ENCODE measurements around the gene RBM3. TPM values are rescaled to one million over a fixed set of nuclear protein-coding genes. Genes with fewer than 3 reads are reported as not detected.
A peak's percentile ranks its signal among the peaks of the same experiment; 100 is the strongest.

Gene RBM3
- total RNA-seq, 2 experiments from 2014 or later: 255 to 258 TPM

DNA sequence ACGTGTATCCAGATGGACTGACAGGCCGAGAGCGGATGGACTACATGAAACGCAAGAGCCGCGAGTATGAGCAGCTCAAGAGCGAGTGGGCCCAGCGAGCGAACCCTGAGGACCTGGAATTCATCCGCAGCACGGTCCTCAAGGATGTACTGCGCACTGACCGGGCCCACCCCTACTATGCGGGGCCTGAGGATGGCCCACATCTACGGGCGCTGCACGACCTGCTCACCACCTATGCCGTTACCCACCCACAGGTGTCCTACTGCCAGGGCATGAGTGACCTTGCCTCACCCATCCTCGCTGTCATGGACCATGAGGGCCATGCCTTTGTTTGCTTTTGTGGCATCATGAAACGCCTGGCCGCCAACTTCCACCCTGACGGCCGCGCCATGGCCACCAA lies 14.6 kb upstream of the RBM3 start:
- Mint-ChIP-seq H3K4me1 (no peaks in the 10 kb centered on the region), H3K36me3 (peaks cover 5% of the 10 kb centered on the region), H3K4me3 (no peak overlapping the region), H3K9me3 (no peaks in the 10 kb centered on the region), H3K27ac (no peak overlapping the region), H3K27me3 (no peaks in the 10 kb centered on the region)
- DNase-seq: no peak

GRCh38 chrX:48560056-48560455 lies 14.2 kb upstream of the RBM3 start:
- Mint-ChIP-seq H3K4me3 (no peak overlapping the region), H3K36me3 (peaks cover 3% of the 10 kb centered on the region), H3K9me3 (no peaks in the 10 kb centered on the region), H3K27ac (no peak overlapping the region), H3K4me1 (no peaks in the 10 kb centered on the region), H3K27me3 (no peaks in the 10 kb centered on the region)
- DNase-seq: no peak

GRCh38 chrX:48560681-48561080 lies 13.6 kb upstream of the RBM3 start:
- H3K9me3 Mint-ChIP-seq: no peaks in the 10 kb centered on the region
- no peak overlapping the region for H3K27ac Mint-ChIP-seq
- H3K27me3 Mint-ChIP-seq: no peaks in the 10 kb centered on the region
- DNase-seq: no peak
- H3K36me3 Mint-ChIP-seq: peaks cover 3% of the 10 kb centered on the region
- H3K4me1 Mint-ChIP-seq: no peaks in the 10 kb centered on the region
- H3K4me3 Mint-ChIP-seq: no peak overlapping the region

DNA sequence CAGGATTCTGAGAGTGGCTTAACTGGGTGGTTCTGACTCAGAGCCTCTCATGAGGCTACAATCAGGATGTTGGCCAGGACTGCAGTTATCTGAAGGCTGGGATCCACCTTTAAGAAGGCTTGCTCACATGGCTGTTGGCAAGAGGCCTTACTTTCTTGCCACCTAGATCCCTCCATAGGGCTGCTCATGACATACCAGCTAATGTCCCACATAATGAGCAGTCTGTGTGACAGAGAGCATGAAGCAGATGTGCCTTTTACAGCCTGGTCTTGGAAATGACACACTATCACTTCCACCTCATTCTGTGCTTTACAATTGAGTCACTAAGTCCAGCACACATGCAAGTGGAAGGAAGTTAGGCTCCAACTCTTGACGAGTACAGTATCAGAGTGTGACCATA lies 4.3 kb upstream of the RBM3 start:
- no peak for DNase-seq
- peaks cover 2% of the 10 kb centered on the region for H3K4me1 Mint-ChIP-seq
- H3K9me3 Mint-ChIP-seq: no peaks in the 10 kb centered on the region
- no peaks in the 10 kb centered on the region for H3K27me3 Mint-ChIP-seq
- no peak overlapping the region for H3K4me3 Mint-ChIP-seq
- peak overlapping the region; percentile 38 for H3K27ac Mint-ChIP-seq
- peaks cover 5% of the 10 kb centered on the region for H3K36me3 Mint-ChIP-seq

DNA sequence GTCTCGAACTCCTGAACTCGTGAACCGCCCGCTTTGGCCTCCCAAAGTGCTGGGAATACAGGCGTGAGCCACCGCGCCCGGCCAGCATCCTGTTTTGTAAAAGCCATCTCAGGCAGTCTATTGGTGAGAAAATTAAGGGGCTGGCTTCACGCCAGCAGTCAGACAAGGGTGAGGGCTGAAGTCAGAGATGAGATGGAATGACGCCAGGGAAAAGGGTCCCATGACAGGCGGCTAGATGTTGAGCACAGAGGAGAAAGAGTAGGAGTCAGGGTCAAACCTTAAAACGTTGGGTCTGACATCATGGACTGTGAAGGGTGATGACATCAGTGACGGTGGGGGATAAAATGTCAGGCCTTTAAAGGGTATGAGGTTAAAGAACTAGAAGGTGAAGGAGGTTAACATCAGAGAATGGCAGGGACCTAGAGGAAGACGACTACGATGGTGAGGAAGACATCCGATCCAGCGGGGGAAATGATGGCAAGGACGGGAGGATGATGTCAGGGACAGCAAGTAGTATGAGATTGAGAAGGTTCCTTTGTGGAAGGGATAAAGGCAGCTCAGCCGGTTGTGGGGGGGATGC lies 504 bp upstream of the RBM3 start:
- Mint-ChIP-seq H3K27me3 (no peaks in the 10 kb centered on the region), H3K4me3 (peak overlapping the region; percentile 96), H3K27ac (peak overlapping the region; percentile 100), H3K36me3 (peaks cover 40% of the 10 kb centered on the region), H3K9me3 (no peaks in the 10 kb centered on the region), H3K4me1 (peaks cover 18% of the 10 kb centered on the region)
- no peak for DNase-seq

DNA sequence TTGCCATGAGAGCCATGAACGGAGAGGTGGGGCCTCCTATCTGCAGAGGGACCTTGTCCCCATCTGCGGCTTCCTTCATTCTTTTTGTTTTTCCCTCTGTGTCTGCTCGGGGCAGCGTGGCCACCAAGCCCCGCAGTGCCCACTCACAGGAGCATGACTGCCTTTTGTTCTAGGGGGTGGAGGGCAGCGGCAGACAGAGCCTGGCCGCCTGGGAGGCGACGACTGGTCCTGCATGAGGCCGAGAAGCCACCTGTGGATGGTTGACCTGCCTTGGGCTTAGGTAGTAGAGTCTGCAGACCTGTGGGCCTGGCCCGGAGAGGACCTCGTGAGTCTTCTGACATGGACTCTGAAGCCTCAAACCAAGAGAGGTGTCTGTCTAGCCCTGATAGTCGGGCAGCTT lies 1.4 kb downstream of the RBM3 start:
- no peaks in the 10 kb centered on the region for H3K27me3 Mint-ChIP-seq
- H3K4me1 Mint-ChIP-seq: peaks cover 20% of the 10 kb centered on the region
- no peak for DNase-seq
- H3K36me3 Mint-ChIP-seq: peaks cover 46% of the 10 kb centered on the region
- peak overlapping the region; percentile 96 for H3K4me3 Mint-ChIP-seq
- H3K27ac Mint-ChIP-seq: peak overlapping the region; percentile 100
- no peaks in the 10 kb centered on the region for H3K9me3 Mint-ChIP-seq

- peaks cover 20% of the 10 kb centered on the region for H3K4me1 Mint-ChIP-seq
- H3K9me3 Mint-ChIP-seq: no peaks in the 10 kb centered on the region
- DNase-seq: no peak
- peak overlapping the region; percentile 100 for H3K27ac Mint-ChIP-seq
- peaks cover 46% of the 10 kb centered on the region for H3K36me3 Mint-ChIP-seq
- H3K4me3 Mint-ChIP-seq: peak overlapping the region; percentile 96
- no peaks in the 10 kb centered on the region for H3K27me3 Mint-ChIP-seq
These were observed 1.8 kb downstream of the RBM3 start for GRCh38 chrX:48576108-48576507.

DNA sequence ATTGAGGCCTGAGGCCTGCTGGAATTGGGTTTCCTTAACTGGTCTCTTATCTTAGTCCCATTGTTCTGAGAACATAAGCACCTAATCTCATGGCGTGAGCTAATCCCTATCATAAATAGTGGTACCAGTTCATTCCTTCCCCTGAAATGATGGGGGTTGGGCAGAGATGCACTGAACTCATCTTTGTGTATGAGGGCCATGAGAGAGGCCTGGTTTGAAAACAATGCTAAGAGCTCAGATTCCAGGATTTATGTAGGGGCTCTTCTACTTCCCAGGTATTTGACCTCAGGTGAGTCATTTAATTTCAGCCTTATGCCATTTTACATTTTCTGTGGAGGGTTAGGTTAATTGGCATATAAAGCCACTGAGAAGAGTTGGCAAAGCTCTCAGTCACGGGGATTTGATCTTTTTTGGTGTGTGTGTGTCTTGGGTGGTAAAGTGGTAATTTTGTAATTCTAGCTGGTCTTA lies 4.4 kb downstream of the RBM3 start:
- Mint-ChIP-seq H3K27ac (peak overlapping the region; percentile 54), H3K4me1 (peaks cover 20% of the 10 kb centered on the region), H3K36me3 (peaks cover 46% of the 10 kb centered on the region), H3K9me3 (no peaks in the 10 kb centered on the region), H3K27me3 (no peaks in the 10 kb centered on the region), H3K4me3 (no peak overlapping the region)
- no peak for DNase-seq

DNA sequence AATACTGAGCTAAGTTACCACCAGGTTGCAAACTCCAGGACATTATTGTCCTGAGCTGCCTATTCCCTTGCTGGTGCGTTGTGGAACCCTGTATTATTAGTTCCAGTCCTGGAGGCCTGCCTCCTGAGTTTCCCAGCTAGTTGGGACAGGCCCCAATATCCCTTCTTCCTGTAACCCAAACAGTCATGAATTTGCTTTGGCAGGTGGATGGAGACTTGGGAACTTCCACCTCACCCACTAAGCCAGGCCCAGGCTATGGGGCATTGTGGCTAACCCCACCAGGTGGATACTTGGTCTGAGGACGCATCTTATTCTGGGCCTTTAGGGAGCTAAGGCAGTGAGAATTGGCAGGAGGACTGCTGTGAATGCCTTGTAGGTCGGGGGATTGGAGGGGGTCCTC lies 5.0 kb downstream of the RBM3 start:
- no peaks in the 10 kb centered on the region for H3K27me3 Mint-ChIP-seq
- peaks cover 20% of the 10 kb centered on the region for H3K4me1 Mint-ChIP-seq
- no peak overlapping the region for H3K4me3 Mint-ChIP-seq
- no peak for DNase-seq
- H3K27ac Mint-ChIP-seq: peak overlapping the region; percentile 42
- peaks cover 46% of the 10 kb centered on the region for H3K36me3 Mint-ChIP-seq
- H3K9me3 Mint-ChIP-seq: no peaks in the 10 kb centered on the region

- no peak for DNase-seq
- peaks cover 35% of the 10 kb centered on the region for H3K36me3 Mint-ChIP-seq
- H3K9me3 Mint-ChIP-seq: no peaks in the 10 kb centered on the region
- H3K27ac Mint-ChIP-seq: no peak overlapping the region
- H3K4me3 Mint-ChIP-seq: no peak overlapping the region
- peaks cover 18% of the 10 kb centered on the region for H3K4me1 Mint-ChIP-seq
- no peaks in the 10 kb centered on the region for H3K27me3 Mint-ChIP-seq
These were observed 6.4 kb downstream of the RBM3 start for GRCh38 chrX:48580662-48581061.

GRCh38 chrX:48584698-48585097 lies 10.4 kb downstream of the RBM3 start:
- Mint-ChIP-seq H3K36me3 (no peaks in the 10 kb centered on the region), H3K4me1 (peaks cover 1% of the 10 kb centered on the region), H3K27me3 (no peaks in the 10 kb centered on the region), H3K4me3 (no peak overlapping the region), H3K9me3 (no peaks in the 10 kb centered on the region), H3K27ac (no peak overlapping the region)
- no peak for DNase-seq

GRCh38 chrX:48589482-48590162 lies 15.3 kb downstream of the RBM3 start:
- no peaks in the 10 kb centered on the region for H3K4me1 Mint-ChIP-seq
- DNase-seq: no peak
- H3K36me3 Mint-ChIP-seq: no peaks in the 10 kb centered on the region
- no peaks in the 10 kb centered on the region for H3K9me3 Mint-ChIP-seq
- H3K27ac Mint-ChIP-seq: no peak overlapping the region
- no peak overlapping the region for H3K4me3 Mint-ChIP-seq
- no peaks in the 10 kb centered on the region for H3K27me3 Mint-ChIP-seq

GRCh38 chrX:48590203-48591103 lies 16.2 kb downstream of the RBM3 start:
- DNase-seq: no peak
- no peaks in the 10 kb centered on the region for H3K36me3 Mint-ChIP-seq

GRCh38 chrX:48591255-48591791 lies 17.0 kb downstream of the RBM3 start:
- H3K27ac Mint-ChIP-seq: no peak overlapping the region
- H3K4me3 Mint-ChIP-seq: no peak overlapping the region
- no peaks in the 10 kb centered on the region for H3K9me3 Mint-ChIP-seq

More at GRCh38 chrX:48590203-48591103, 16.2 kb downstream of the RBM3 start:
- Mint-ChIP-seq H3K4me3 (no peak overlapping the region), H3K9me3 (no peaks in the 10 kb centered on the region), H3K27me3 (no peaks in the 10 kb centered on the region), H3K27ac (no peak overlapping the region), H3K4me1 (no peaks in the 10 kb centered on the region)

GRCh38 chrX:48592971-48593370 lies 18.7 kb downstream of the RBM3 start:
- Mint-ChIP-seq H3K27me3 (no peaks in the 10 kb centered on the region), H3K9me3 (no peaks in the 10 kb centered on the region), H3K36me3 (no peaks in the 10 kb centered on the region), H3K27ac (no peak overlapping the region), H3K4me1 (peaks cover 4% of the 10 kb centered on the region), H3K4me3 (no peak overlapping the region)
- DNase-seq: no peak

More at GRCh38 chrX:48591255-48591791, 17.0 kb downstream of the RBM3 start:
- Mint-ChIP-seq H3K4me1 (no peaks in the 10 kb centered on the region), H3K27me3 (no peaks in the 10 kb centered on the region), H3K36me3 (no peaks in the 10 kb centered on the region)
- no peak for DNase-seq

Data from activated naive CD8-positive, alpha-beta T cell treated with anti-CD3 and anti-CD28 coated beads for 36 hours (primary cell).